ENCODE data around the gene MMP21. TPM values are rescaled to one million over a fixed set of nuclear protein-coding genes. Genes with fewer than 3 reads are reported as not detected.

Gene MMP21
- total RNA-seq, 1 donor from 2014 or later: 0.07 TPM

Other genes starting within 250 kb of the MMP21 start
- gene TEX36, start 92.7 kb downstream of the MMP21 start, total RNA-seq: not detected in 2 replicates
- 17.2 and 22.4 TPM in 2 replicates for gene EDRF1, start 56.1 kb downstream of the MMP21 start, total RNA-seq
- gene UROS, start 47.4 kb upstream of the MMP21 start, total RNA-seq: 43.9 and 67.2 TPM in 2 replicates
- 49.2 and 74.0 TPM in 2 replicates for gene BCCIP, start 47.7 kb upstream of the MMP21 start, total RNA-seq
- gene DHX32, start 105.5 kb upstream of the MMP21 start, total RNA-seq: 33.5 and 37.4 TPM in 2 replicates
- gene FANK1, start 120.7 kb upstream of the MMP21 start, total RNA-seq: 0.95 and 1.4 TPM in 2 replicates